Hematopoietic multipotent progenitor cell treated with erythropoietin and hydrocortisone succinate and interleukin-3 and kit ligand, for 17 days (in vitro differentiated cells): ENCODE data around the gene XDH.
A peak's percentile ranks its signal among the peaks of the same experiment; 100 is the strongest.

Experiments used
- DNase-seq: peaks from one replicate; pipeline ENCODE4 v3.0.0-alpha.2; 2015; ENCODE audit warnings: low spot score

The XDH gene

GRCh38 chr2:31329081-31329625 is 85.4 kb downstream of the XDH start:
- DNase-seq: no peak

DNA sequence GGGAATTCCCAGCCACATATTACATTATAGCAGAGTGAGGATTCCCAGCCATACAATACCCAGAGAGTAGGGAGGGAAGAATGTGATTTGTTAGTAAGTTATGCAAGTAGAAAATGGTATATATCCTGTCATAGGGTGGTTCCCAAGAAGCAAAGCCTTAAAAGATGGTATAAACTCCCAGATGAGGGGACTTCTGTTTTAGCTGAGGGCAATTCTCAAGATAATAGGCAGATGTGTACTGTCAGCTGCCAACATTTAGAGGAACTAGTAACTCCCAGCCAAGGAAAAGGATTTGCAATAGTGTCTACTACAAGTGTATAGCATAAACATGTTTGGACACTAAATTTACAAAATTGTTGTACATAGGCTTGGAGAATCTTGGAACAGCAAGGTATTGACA is 86.5 kb downstream of the XDH start:
- no peak for DNase-seq

DNA sequence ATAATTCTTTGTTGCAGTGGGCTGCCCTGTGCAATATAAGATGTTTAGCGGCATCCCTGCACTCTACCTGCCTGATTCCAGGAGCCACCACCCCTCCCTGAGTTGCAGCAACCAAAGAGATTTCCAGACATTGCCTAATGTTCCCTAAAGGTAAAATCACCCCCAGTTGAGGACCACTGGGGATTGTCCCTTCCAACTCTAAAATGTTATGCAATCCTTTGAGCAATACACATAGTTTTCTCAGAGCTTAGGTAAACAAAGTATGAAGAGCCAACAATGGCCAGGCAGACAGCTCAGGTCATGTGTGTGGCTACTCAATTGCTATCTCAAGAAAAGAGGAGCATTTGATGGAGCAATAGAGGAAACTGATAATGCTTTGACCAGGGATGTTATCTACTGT is 87.0 kb downstream of the XDH start:
- DNase-seq: no peak

DNA sequence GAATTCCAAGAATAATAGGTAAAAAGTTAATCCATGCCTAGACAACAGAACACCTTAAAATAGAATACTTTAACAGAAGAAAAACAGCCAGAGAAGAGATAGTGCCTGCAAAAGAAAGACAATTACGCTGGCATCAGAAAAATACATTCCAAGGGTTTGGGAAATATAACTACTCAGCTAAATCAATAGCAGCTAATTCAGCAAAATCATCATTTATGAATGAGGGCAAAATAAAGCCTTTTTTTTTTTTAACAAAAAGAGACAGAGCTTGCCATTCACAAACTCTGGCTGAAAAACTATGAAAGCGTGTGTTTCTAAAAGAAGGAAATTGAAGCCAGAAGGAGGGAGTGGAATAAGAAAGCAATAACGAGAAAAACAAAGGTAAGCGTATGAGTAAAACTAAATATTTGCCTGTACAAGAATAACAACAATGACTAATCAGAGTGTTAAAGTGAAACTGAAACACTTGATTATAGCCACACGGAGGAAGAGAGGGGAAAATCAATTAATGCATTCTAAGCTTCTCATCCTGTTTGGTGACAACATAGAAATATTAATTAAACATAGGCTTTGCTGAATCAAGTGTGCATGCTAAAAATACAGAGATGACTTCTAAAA is 90.4 kb downstream of the XDH start:
- peak; percentile 14 for DNase-seq

DNA sequence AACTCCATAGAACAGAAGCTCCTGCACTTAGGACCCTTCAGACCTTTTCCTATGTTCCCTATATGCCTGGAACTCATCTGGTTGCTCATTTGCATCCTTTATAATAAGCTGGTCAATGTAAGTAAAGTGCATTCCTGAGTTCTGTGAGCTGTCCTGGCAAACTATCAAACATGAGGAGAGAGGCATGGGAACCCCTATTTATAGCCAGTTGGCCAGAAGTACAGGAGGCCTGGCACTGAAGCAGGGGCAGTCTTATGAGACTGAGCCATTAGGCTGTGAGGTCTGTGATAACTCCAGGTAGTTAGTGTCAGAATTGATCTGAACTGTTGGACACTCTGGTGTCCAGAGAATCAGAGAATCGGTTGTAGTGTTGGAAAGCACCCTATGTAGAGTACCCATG is 92.2 kb downstream of the XDH start:
- DNase-seq: no peak

- no peak for DNase-seq
These were observed 95.0 kb downstream of the XDH start for GRCh38 chr2:31319406-31320175.

DNA sequence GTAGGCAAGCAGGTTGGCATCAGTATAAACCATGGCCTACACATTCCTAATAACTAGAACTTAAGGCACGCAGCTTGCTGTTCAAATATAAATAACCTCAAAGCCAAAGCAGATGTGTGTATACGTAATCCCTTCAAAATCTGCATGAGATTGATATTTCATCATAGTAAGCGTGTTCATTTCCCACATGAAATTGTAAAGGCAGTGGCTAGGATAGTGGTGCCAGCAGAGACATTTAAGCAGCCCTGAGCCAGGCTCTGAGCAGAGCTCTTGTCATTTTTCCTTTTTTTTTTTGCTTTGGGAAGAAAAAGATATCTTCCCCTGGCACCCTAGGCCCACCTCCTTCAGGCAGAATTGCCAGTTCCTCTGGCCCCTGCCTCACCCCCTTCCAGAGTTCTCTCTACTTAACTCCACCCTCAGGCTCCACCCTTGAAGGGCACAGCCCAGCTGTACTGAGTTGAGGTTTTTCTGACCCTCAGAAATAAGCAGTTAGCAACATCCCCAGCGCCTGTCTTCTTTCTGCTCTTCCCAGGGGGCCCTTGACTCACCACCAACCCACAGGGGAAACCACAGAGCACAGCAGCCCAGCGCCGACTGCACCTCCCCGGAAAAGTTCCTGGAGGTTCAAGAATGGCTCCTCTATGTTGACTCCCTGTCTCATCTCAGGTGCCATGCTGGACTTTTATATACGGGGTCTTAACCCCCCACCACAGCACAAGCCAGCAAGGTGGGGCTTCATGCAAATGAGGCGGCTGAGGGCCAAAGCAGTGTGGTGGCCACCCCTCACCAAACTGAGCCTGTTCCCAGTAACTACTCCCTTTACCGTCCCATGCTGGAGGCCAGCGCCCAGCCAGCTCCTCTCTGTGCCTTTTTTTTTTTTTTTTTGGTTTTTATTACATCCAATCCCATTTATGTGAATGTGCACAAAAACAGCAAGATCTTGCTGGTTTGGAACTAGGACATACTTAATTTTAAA is 95.9 kb downstream of the XDH start:
- no peak for DNase-seq

- DNase-seq: no peak
These were observed 97.1 kb downstream of the XDH start for GRCh38 chr2:31317396-31317795.

GRCh38 chr2:31314761-31315160 is 99.8 kb downstream of the XDH start:
- DNase-seq: no peak

- no peak for DNase-seq
These were observed 101.6 kb downstream of the XDH start for GRCh38 chr2:31312898-31313297.

GRCh38 chr2:31304816-31305215 is 109.7 kb downstream of the XDH start:
- DNase-seq: no peak

DNA sequence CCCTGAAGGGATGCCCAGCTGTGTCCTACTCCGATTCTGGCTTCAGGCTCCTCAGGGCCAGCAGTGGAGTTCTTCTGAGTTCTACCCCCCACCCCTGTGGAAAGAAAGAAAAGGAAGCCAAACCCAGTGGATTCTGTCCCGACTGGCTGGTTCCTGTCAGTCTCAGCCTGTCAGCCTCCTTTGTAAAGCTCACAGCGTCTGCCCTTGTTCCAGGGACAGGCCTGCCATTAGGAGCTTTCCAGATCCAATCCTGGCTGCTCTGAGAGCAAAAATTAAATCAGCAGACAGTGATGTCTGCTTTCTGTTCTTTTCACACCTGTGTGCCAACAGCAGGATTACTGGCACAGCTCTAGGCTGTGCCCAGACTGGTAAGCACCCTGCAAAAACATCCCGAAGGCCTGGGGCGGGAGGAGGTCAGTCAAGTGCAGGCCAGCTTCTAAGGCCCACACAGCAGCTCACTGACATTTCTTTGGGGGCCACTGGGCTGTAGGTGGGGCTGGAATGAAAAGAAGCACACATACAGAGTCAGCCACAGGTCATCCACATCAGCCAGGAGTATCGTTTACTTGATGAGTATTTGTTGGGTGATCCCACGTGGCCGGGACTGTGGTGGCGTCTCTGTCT is 111.5 kb downstream of the XDH start:
- DNase-seq: no peak

DNA sequence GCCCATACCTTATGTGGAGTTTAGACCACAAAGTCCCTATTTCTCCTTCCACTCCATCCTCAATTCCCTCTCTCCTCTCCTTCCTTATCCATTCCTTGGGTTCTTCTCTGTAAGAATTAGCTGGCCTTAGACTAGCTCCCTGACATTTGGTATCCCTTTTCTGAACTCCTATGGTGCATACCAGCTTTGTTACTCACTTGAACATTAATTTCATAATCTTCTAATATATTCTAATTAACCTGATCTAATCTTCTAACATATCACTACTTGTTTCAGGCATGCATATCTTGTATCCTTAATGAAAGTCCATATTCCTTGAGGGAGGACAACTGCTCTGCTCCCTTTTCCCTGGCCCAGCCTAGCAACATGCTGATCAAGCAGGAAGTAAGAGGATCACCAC is 114.2 kb downstream of the XDH start:
- DNase-seq: no peak

DNA sequence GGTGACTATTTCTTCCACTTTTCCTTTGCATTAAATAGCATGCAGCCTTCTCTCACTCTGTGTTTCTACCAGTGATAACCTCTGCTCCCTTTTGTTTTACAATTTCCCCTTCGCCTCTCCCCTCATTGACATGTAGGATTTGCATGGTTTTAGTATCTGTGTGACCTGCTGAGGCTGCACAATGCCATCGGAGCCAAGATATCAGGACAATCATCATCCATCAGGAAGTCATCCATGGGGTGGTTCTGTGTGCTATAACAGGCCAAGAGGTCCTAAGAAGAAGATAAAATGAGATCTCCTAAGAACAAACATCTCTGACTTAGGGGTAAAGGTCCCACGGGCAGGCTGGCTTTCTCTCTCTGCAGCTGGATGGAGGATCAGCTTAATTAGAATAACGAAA is 115.0 kb downstream of the XDH start:
- no peak for DNase-seq

DNA sequence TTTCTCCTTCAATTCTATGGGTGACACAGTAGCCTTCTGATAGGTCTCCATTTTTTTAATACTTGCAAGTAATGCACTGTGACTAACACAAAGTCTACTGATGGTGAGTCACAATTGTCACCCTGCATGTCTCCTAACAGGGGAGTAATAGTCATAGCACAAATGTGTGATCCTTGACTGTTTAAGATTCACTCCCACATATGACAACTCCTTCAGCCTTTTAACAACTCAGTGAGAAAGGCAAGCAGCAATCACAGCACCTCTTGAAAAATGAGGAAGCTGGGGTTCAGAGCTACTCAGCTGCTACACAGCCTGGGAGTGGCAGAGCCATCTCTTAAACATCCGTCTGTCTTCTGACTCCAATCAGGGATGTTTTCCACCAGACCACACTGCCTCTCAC is 116.8 kb downstream of the XDH start:
- no peak for DNase-seq

DNA sequence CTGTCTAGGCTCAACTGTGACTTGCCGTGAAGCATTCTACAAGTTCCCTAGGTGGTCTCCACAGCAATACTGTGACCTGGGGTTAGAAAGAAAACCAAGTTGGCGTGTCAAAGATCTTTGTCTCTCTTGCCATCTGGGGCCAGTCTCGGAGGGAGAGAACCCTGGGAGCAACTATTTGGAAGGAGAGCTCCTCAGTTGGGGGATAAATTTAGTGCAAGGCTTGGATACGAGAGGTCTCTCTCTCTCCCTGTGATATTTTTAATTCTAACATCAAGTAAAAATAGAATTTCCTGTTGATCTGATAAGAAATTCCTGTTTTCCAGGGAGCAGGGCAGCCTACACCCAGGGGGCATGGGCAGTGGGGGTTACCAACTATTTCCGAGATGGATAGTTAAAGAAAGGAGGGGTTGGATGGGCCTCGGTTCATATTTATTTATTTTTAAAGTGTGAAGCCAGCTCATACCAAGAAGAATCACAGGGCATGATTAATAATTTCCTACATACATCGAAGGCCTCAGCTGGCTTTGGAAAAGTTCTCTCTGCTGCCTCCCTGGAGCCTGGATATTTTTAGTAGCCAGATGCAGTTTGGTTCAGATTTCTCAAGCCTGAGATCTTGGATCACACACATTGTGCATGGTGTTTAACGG is 117.8 kb downstream of the XDH start:
- DNase-seq: no peak

DNA sequence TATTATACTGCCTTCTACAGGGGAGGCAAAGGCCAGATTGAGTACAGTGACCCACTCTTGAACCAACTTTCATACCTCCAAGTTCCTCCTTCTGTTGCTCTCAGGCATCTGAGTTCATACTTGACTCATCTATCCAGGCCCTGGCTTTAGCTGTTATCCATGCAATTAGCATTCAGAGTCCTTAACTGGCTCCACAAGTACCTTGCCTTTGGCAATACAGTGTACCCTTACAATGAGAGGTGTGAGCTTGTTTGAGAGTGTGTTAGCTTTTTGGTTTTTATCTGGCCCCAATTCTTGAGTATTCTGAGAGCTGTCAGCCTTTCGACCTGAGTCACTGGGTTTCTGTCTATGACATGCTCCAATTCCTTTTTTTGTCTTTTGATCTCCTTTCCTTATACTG is 120.3 kb downstream of the XDH start:
- DNase-seq: no peak

DNA sequence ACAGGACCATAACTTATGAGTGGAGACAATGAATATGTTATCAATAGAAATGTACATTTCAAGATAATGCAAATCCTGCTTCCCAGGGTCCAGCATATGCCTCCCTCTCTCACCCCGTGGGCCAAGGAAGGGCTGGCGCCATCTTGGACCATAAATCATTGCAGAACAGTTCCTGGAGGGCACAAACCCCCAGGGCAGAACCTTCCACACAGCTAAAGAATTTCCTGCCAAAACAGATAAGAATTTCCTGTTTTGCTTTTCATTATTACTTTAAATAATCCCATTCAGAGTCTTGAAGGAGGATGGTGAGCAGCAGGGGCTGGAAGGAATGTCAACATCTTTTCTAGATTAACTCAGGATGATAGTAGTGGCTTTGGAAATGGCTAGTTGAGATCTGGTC is 126.9 kb downstream of the XDH start:
- no peak for DNase-seq

GRCh38 chr2:31286961-31287550 is 127.5 kb downstream of the XDH start:
- DNase-seq: no peak

GRCh38 chr2:31286230-31286629 is 128.3 kb downstream of the XDH start:
- no peak for DNase-seq
